ENCODE data around the gene CRIP2.

Gene CRIP2

DNA sequence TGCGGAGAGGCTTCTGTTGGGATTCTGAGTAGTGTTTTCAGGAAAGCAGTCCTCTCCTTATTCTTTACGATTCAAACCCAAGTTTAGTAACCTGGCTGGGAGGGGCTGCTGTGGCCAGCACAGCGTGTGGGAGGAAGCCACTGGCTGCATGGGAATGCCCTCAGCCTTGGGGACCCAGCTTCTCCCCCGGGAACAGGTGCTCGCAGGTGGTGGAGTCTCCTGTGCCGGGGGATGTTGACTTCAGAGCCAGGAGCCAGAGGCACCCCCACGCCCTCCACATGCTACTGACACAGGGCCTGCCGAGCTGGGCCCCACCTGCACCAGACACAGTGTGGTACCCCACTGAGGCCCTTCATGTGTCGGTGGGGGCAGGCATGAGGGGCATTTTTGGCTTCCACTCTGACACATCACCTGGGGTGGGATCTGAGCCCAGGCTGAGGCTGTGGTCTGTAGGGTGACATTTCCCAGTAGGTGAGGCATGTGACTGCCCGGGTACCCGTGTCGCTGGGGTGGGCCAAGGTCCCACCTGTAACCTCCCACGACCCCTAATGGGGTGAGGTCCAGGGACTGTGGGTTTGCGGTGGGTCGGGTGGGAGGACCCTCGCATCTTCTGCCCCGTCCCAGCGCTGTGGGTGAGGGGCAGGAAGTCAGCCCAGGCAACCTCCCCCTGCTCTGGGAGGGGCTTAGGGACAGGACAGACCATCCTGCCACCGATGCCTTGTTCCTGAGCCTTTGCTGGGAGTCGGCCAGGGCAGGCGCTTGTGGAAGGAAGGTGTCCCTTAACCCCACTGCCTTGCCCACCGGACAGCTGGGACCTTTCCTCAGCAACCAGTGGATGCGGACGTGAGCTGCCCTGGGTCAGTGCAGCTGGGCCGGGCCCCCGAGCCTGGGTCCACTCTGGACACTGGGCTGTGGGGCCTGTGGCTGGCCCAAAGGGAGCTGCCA lies 28.4 kb upstream of the CRIP2 start:
- Histone ChIP-seq H3K36me3 (ENCODE audit: control insufficient read depth in 1 of 2, insufficient read depth in 2 of 2, low read length in 2 of 2) (peaks cover 5 to 29% of the 10 kb centered on the region in 2 donors), H3K9me3 (ENCODE audit: control insufficient read depth in 1 of 2, low read length in 2 of 2) (no peaks in the 10 kb centered on the region), H3K27me3 (ENCODE audit: low read depth, low read length) (no peaks in the 10 kb centered on the region), H3K27ac (ENCODE audit: low read length) (no peak overlapping the region), H3K4me1 (ENCODE audit: control insufficient read depth in 1 of 2, insufficient read depth in 2 of 2, low read length in 2 of 2) (peaks cover 0 to 11% of the 10 kb centered on the region in 2 donors), H3K4me3 (ENCODE audit: low read depth in 1 of 2, low read length in 2 of 2) (no peak overlapping the region)

DNA sequence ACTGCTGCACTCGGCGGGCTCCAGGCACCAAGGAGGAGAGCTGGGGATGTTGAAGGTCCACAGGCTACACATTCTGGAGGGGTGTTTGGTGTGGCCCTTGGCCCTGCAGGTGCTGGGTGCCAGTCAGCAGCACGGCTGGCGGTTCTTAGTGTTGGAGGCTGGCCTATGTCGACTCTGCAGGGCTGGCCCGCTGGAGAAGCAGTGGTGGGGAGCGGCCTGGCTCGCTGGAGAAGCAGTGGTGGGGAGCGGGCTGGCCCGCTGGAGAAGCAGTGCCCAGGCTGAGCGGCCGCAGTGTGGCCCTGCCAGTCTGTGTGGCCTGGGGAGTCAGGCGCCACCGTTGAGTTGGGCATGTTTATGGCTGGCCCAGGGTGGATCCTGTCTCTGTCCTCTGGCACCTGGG lies 27.6 kb upstream of the CRIP2 start:
- Histone ChIP-seq H3K4me3 (ENCODE audit: low read depth in 1 of 2, low read length in 2 of 2) (no peak overlapping the region), H3K36me3 (ENCODE audit: control insufficient read depth in 1 of 2, insufficient read depth in 2 of 2, low read length in 2 of 2) (peaks cover 7 to 32% of the 10 kb centered on the region in 2 donors), H3K4me1 (ENCODE audit: control insufficient read depth in 1 of 2, insufficient read depth in 2 of 2, low read length in 2 of 2) (peaks cover 0 to 11% of the 10 kb centered on the region in 2 donors), H3K9me3 (ENCODE audit: control insufficient read depth in 1 of 2, low read length in 2 of 2) (no peaks in the 10 kb centered on the region), H3K27ac (ENCODE audit: low read length) (no peak overlapping the region), H3K27me3 (ENCODE audit: low read depth, low read length) (no peaks in the 10 kb centered on the region)

DNA sequence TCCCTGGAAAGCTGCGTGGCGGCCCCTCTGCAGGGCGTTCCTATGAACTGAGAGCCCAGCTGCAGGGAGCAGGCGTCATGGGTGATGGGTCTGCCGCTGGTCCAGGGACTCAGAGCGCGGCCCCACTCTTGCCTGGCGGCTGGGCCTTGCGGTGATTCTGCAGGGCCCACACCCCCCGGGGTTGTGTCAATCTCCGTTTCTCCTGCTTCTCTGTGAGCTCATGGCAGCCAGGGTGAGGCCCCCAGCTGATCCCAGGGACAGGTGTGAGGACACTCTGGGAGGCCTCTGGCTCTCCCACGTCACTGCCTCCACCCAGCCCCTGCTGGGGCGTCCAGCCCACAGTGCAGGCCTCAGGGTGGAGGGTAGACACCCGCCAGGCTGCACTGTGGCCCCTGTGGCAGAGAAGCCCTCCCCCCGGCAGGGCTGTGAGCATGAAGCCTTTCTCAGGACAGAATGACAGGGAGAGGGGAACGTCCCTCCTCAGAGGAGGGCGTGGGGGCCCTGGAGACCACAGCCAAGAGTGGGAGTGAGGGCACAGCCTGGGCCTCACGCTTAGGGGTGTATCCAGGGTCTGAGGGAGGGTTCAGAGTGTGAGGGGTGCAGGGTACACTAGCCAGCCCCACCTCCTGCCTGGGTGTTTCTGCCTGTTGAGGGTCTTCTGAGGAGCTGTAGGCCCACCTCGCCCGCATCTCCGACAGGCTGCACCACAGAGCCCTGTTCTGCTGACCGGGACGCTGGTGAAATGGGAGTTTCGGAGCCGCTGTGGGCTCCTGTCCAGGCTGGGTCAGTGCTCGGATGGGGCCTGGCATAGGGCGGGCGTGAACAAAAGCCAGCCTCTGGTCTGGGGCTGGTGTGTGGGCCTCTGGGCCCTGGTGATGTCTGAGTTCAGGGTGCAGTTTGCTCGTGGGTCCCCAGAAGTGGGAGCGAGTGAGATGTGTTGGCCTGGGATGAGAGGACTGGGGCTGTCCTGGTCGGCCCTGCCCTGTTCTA lies 26.7 kb upstream of the CRIP2 start:
- H3K27me3 ChIP-seq (ENCODE audit: low read depth, low read length): no peaks in the 10 kb centered on the region

DNA sequence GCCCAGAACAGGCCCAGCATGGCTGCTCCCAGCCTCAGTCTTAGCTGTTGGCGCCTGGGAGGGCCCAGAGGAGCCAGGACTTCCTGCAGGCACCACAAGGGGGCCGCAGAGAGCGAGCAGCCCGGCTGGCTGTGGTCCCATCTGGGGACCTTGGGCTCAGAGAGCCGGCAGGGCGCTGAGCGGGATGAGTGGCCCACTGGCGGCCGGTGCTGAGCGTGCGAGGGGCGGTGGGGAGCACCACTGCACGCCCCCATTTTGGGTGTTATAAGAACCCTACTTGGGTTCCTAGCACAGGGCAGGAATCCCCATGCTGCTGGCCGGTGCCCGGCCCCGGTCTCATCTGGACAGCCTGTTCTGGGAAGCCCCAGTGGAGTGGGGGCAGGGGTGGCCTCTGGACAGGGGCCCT lies 25.9 kb upstream of the CRIP2 start:
- Histone ChIP-seq H3K4me1 (ENCODE audit: control insufficient read depth in 1 of 2, insufficient read depth in 2 of 2, low read length in 2 of 2) (peaks cover 0 to 11% of the 10 kb centered on the region in 2 donors), H3K27me3 (ENCODE audit: low read depth, low read length) (no peaks in the 10 kb centered on the region), H3K4me3 (ENCODE audit: low read depth in 1 of 2, low read length in 2 of 2) (no peak overlapping the region), H3K9me3 (ENCODE audit: control insufficient read depth in 1 of 2, low read length in 2 of 2) (no peaks in the 10 kb centered on the region), H3K36me3 (ENCODE audit: control insufficient read depth in 1 of 2, insufficient read depth in 2 of 2, low read length in 2 of 2) (peaks cover 7 to 22% of the 10 kb centered on the region in 2 donors), H3K27ac (ENCODE audit: low read length) (no peak overlapping the region)

More for the DNA sequence above, 26.7 kb upstream of the CRIP2 start:
- no peak overlapping the region for H3K4me3 ChIP-seq (ENCODE audit: low read depth in 1 of 2, low read length in 2 of 2)
- no peaks in the 10 kb centered on the region for H3K9me3 ChIP-seq (ENCODE audit: control insufficient read depth in 1 of 2, low read length in 2 of 2)
- H3K4me1 ChIP-seq (ENCODE audit: control insufficient read depth in 1 of 2, insufficient read depth in 2 of 2, low read length in 2 of 2): peaks cover 0 to 11% of the 10 kb centered on the region in 2 donors
- H3K36me3 ChIP-seq (ENCODE audit: control insufficient read depth in 1 of 2, insufficient read depth in 2 of 2, low read length in 2 of 2): peaks cover 7 to 26% of the 10 kb centered on the region in 2 donors
- H3K27ac ChIP-seq (ENCODE audit: low read length): no peak overlapping the region

DNA sequence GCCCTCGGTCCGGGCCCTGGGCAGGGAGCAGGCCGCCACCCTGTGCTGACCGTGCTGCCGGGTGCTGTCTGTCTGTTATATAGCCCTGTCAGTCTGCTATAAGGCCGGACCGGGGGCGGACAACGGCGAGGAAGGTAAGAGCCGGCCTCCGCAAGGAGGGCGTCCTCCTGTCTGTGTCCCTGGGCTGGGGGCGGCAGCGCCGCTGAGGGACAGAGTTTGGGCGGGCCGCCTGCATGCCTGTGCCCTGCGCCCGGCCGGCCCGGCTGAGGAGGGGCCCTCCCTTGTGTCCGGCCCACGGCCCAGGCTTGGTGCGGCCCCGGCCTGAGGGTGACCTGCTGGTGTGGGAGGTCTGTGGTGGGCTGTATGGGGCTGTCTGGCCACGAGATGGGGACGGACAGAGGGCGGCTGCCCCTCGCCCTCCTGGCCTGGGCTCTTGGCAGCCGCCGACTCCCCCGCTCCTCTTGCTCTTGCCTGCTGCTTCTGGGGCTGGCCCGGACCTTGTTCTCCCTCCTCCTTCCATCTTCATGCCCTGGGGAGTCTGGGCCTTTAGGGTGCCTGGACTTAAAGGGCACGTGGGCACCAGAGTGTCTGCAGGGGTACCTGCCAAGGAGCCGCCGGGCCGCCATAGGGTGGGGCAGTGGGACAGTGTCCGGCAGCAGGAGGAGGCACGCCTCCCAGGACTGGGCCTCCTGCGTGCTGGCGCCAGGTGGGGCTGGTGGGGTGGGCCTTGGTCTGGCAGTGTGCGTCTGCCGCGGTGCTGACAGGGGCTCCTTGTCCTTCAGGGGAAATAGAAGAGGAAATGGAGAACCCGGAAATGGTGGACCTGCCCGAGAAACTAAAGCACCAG lies 25.1 kb upstream of the CRIP2 start:
- Histone ChIP-seq H3K4me3 (ENCODE audit: low read depth in 1 of 2, low read length in 2 of 2) (no peak overlapping the region), H3K9me3 (ENCODE audit: control insufficient read depth in 1 of 2, low read length in 2 of 2) (no peaks in the 10 kb centered on the region), H3K36me3 (ENCODE audit: control insufficient read depth in 1 of 2, insufficient read depth in 2 of 2, low read length in 2 of 2) (peaks cover 7 to 29% of the 10 kb centered on the region in 2 donors), H3K27me3 (ENCODE audit: low read depth, low read length) (no peaks in the 10 kb centered on the region), H3K4me1 (ENCODE audit: control insufficient read depth in 1 of 2, insufficient read depth in 2 of 2, low read length in 2 of 2) (peaks cover 0 to 11% of the 10 kb centered on the region in 2 donors), H3K27ac (ENCODE audit: low read length) (no peak overlapping the region)

DNA sequence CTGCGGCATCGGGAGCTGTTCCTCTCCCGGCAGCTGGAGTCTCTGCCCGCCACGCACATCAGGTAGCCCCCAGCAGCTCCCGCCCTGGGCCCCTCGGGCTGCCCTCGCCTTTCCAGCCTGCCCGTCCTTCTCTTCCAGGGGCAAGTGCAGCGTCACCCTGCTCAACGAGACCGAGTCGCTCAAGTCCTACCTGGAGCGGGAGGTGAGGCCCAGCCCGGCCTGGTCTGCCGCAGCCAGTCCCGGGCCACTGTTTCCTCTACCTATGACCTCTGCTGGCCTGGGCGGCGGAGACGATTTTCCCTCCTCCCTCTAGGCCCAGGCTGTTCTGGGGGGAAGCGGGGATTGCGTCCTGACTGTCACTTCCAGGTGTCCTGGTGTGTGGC lies 24.5 kb upstream of the CRIP2 start:
- Histone ChIP-seq H3K4me3 (ENCODE audit: low read depth in 1 of 2, low read length in 2 of 2) (no peak overlapping the region), H3K36me3 (ENCODE audit: control insufficient read depth in 1 of 2, insufficient read depth in 2 of 2, low read length in 2 of 2) (peaks cover 7 to 33% of the 10 kb centered on the region in 2 donors)

DNA sequence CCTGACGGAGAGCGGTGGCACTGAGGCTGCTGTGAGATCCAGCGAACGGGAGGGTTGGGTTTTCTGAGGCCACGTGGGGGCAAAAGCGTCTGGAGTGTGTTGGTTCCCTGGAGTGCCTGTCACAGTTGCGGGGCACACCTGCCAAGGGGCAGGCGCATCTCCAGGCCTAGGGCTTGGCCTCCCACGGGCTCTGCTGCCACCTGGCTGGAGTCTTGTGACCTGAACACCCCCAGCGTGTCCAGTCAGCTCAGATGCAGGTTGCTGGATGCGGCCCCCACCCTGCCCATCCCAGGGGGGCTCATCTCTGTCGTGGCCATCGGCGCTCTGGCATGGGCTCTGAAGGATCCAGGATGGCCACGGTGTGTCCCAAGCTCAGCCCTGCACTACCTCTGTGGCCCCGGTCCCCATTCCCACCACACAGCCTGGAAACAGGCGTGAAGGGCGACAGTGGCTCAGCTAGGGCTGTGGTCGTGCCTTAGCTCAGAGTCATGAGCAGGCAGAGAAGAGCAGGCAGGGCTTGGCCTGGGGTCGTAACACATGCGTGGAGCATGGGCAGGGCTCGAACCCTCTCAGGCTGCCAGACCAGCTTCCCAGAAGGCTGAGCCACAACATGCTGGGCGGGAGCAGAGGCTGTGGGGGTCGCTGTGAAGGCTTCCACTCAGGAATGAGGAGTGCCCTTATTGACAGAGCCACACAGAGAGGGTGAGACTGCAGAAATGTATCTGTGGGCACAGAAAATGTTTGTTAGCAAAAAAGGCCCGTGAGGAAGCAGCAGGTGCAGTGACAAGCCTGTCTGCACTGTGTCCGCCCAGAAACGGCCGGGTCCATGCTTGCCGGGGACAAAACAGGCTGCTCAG lies 23.5 kb upstream of the CRIP2 start:
- Histone ChIP-seq H3K27me3 (ENCODE audit: low read depth, low read length) (no peaks in the 10 kb centered on the region), H3K4me3 (ENCODE audit: low read depth in 1 of 2, low read length in 2 of 2) (no peak overlapping the region), H3K36me3 (ENCODE audit: control insufficient read depth in 1 of 2, insufficient read depth in 2 of 2, low read length in 2 of 2) (peaks cover 10 to 42% of the 10 kb centered on the region in 2 donors), H3K27ac (ENCODE audit: low read length) (no peak overlapping the region), H3K9me3 (ENCODE audit: control insufficient read depth in 1 of 2, low read length in 2 of 2) (no peaks in the 10 kb centered on the region), H3K4me1 (ENCODE audit: control insufficient read depth in 1 of 2, insufficient read depth in 2 of 2, low read length in 2 of 2) (peaks cover 0 to 11% of the 10 kb centered on the region in 2 donors)

More for the DNA sequence above, 24.5 kb upstream of the CRIP2 start:
- Histone ChIP-seq H3K27me3 (ENCODE audit: low read depth, low read length) (no peaks in the 10 kb centered on the region), H3K4me1 (ENCODE audit: control insufficient read depth in 1 of 2, insufficient read depth in 2 of 2, low read length in 2 of 2) (peaks cover 0 to 11% of the 10 kb centered on the region in 2 donors), H3K27ac (ENCODE audit: low read length) (no peak overlapping the region), H3K9me3 (ENCODE audit: control insufficient read depth in 1 of 2, low read length in 2 of 2) (no peaks in the 10 kb centered on the region)

DNA sequence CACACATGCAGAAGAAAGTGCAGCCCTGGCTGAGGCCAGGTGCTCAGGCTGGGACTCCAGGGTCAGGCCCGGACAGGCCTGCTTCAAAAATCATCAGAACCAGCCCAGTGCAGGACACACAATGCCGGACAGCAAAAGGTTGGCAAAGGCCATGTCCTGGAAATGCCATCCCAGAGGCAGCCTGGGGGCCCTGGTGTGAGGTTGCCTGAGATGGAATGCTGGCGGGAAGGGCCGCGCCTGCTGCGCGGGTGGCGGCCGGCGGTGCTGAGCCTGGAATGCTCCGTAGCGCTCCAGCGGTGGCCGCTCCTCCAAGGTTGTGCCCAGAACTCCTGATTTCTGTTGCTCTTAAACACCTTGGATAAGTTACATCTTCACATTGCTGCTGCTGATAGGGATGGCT lies 21.7 kb upstream of the CRIP2 start:
- Histone ChIP-seq H3K4me1 (ENCODE audit: control insufficient read depth in 1 of 2, insufficient read depth in 2 of 2, low read length in 2 of 2) (peaks cover 0 to 11% of the 10 kb centered on the region in 2 donors), H3K27ac (ENCODE audit: low read length) (no peak overlapping the region), H3K4me3 (ENCODE audit: low read depth in 1 of 2, low read length in 2 of 2) (no peak overlapping the region), H3K9me3 (ENCODE audit: control insufficient read depth in 1 of 2, low read length in 2 of 2) (no peaks in the 10 kb centered on the region), H3K36me3 (ENCODE audit: control insufficient read depth in 1 of 2, insufficient read depth in 2 of 2, low read length in 2 of 2) (peaks cover 20 to 57% of the 10 kb centered on the region in 2 donors), H3K27me3 (ENCODE audit: low read depth, low read length) (no peaks in the 10 kb centered on the region)

DNA sequence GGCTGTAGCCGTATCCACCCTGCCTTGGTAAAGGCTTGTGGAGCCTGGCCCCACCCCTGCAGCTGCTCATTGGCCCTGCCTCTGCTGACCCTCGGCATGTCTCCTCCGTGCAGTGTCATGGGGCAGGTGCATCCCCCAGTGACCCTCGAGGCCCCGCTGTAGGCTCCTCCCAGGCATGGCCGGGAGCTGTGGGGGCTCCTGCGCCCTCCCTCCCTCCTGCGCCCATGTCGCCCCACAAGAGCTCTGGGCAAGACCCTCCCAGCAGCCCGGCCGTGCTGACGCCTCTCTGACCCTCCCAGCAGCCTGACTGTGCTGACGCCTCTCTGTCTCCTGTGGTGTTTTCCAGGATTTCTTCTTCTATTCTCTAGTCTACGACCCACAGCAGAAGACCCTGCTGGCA lies 20.8 kb upstream of the CRIP2 start:
- peaks cover 20 to 57% of the 10 kb centered on the region in 2 donors for H3K36me3 ChIP-seq (ENCODE audit: control insufficient read depth in 1 of 2, insufficient read depth in 2 of 2, low read length in 2 of 2)
- no peaks in the 10 kb centered on the region for H3K27me3 ChIP-seq (ENCODE audit: low read depth, low read length)
- H3K9me3 ChIP-seq (ENCODE audit: control insufficient read depth in 1 of 2, low read length in 2 of 2): no peaks in the 10 kb centered on the region
- H3K27ac ChIP-seq (ENCODE audit: low read length): no peak overlapping the region
- peaks cover 0 to 3% of the 10 kb centered on the region in 2 donors for H3K4me1 ChIP-seq (ENCODE audit: control insufficient read depth in 1 of 2, insufficient read depth in 2 of 2, low read length in 2 of 2)
- H3K4me3 ChIP-seq (ENCODE audit: low read depth in 1 of 2, low read length in 2 of 2): no peak overlapping the region

DNA sequence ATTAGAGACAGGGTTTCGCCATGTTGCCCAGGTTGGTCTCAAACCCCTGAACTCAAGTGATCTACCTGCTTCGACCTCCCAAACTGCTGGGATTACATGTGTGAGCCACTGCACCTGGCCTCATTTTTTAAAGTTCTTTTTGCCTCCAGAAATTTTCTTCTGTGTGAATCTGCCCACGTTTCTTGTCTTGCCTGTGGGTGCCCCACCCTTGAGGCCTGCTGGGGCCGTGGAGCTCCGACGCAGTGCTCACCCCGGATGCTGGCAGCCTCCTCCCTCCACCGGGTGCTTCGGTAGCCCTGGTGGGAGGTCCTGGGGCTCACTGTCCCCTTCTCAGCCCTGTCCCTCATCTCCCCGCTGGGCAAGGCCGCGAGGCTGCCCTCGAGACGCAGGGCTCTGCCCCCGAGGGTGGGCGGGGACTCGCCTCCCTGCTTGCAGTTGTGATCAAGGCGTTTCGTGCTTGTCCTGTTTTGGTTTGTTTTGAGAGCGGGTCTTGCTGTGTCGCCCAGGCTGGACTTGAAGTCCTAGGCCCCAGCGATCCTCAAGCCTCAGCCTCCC lies 19.5 kb upstream of the CRIP2 start:
- no peaks in the 10 kb centered on the region for H3K4me1 ChIP-seq (ENCODE audit: control insufficient read depth in 1 of 2, insufficient read depth in 2 of 2, low read length in 2 of 2)
- peaks cover 20 to 54% of the 10 kb centered on the region in 2 donors for H3K36me3 ChIP-seq (ENCODE audit: control insufficient read depth in 1 of 2, insufficient read depth in 2 of 2, low read length in 2 of 2)

More for the DNA sequence above, 19.5 kb upstream of the CRIP2 start:
- Histone ChIP-seq H3K27ac (ENCODE audit: low read length) (no peak overlapping the region), H3K27me3 (ENCODE audit: low read depth, low read length) (no peaks in the 10 kb centered on the region), H3K4me3 (ENCODE audit: low read depth in 1 of 2, low read length in 2 of 2) (no peak overlapping the region), H3K9me3 (ENCODE audit: control insufficient read depth in 1 of 2, low read length in 2 of 2) (no peaks in the 10 kb centered on the region)
